GM10266 (cell line): ENCODE data around the gene SMIM9.

Source experiments
- DNase-seq: peaks from one replicate; pipeline ENCODE4 v3.0.0; 2012; ENCODE audit errors: extremely low spot score
- TF ChIP-seq, protein P1 (sequence below): IDR thresholded peaks from 2 replicates; pipeline ENCODE4 v1.5.1; 2012; ENCODE audit warnings: mild to moderate bottlenecking, low read depth; ENCODE audit not compliant: control insufficient read depth, insufficient read depth; ENCODE audit errors: missing control alignments

SMIM9 gene

GRCh38 chrX:154775419-154776349, 58.8 kb downstream of the SMIM9 start:
- TF ChIP-seq, protein P1, sequence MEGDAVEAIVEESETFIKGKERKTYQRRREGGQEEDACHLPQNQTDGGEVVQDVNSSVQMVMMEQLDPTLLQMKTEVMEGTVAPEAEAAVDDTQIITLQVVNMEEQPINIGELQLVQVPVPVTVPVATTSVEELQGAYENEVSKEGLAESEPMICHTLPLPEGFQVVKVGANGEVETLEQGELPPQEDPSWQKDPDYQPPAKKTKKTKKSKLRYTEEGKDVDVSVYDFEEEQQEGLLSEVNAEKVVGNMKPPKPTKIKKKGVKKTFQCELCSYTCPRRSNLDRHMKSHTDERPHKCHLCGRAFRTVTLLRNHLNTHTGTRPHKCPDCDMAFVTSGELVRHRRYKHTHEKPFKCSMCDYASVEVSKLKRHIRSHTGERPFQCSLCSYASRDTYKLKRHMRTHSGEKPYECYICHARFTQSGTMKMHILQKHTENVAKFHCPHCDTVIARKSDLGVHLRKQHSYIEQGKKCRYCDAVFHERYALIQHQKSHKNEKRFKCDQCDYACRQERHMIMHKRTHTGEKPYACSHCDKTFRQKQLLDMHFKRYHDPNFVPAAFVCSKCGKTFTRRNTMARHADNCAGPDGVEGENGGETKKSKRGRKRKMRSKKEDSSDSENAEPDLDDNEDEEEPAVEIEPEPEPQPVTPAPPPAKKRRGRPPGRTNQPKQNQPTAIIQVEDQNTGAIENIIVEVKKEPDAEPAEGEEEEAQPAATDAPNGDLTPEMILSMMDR, result no peak
- no peak for DNase-seq

DNA sequence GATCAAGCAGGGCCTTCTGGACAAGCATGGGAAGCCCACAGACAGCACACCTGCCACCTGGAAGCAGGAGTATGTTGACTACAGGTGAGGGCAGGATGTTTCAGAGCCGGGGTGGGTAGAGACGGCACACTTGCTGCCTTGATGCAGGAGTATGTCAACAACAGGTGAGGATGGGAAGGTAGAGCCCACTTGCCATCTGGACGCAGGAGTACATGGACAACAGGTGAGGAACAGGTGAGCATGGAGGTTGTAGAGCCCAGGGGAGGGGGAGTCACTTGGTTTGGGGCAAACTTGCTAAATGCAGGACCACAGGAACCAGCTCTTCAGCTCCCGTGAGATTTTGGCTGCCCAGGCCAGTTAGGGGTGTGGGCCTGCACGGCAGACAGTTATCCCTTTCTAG, 59.8 kb downstream of the SMIM9 start:
- TF ChIP-seq, protein P1, result no peak
- DNase-seq, result no peak
